HEK293 (cell line): ENCODE data around the gene EMC6.

Source experiments
- CTCF ChIA-PET: fragments of 350-600 bp; formaldehyde crosslinking; extraction: SDS; loops from one replicate; lab custom pipeline; 2021; ENCODE audit warnings: antibody characterized with exemption; lab: Yijun Ruan, JAX
- POLR2A ChIA-PET: fragments of 300-600 bp; formaldehyde crosslinking; extraction: SDS; loops from one replicate; lab custom pipeline; 2020; ENCODE audit warnings: antibody characterized with exemption, inconsistent platforms; lab: Yijun Ruan, JAX
- H3K27ac ChIP-seq: fragments of 200-500 bp; sonication (Bioruptor generic); 2 replicates; pipeline ENCODE4 v1.5.1; 2014; ENCODE audit warnings: low read depth, low read length, control low read depth, inconsistent platforms; ENCODE audit errors: extremely low read depth
- H3K36me3 ChIP-seq, 2 experiments: fragments of 200-500 bp in 1 of 2; sonication (Bioruptor generic) in 1 of 2; 1 replicate in 1 of 2; 2 replicates in 1 of 2; pipeline ENCODE4 v1.5.1; 2014 to 2017; ENCODE audit warnings: inconsistent platforms in 2 of 2, low read length in 2 of 2; ENCODE audit not compliant: control insufficient read depth in 2 of 2, insufficient read depth in 1 of 2
- H3K4me1 ChIP-seq: fragments of 200-500 bp; sonication (Bioruptor generic); 2 replicates; pipeline ENCODE4 v1.5.1; 2014; ENCODE audit warnings: mild to moderate bottlenecking, low read length, inconsistent platforms; ENCODE audit not compliant: control insufficient read depth, insufficient read depth
- H3K4me3 ChIP-seq: 2 replicates; pipeline ENCODE4 v1.5.1; 2011; ENCODE audit warnings: low read depth, mild to moderate bottlenecking, control low read depth, low read length, moderate library complexity
- H3K9me3 ChIP-seq: fragments of 200-500 bp; sonication (Bioruptor generic); 2 replicates; pipeline ENCODE4 v1.5.1; 2014; ENCODE audit warnings: low read depth, low read length, inconsistent platforms; ENCODE audit not compliant: control insufficient read depth, insufficient read depth
- ELK4 ChIP-seq: IDR thresholded peaks from 2 replicates; pipeline ENCODE4 v1.6.1; 2011; ENCODE audit warnings: mild to moderate bottlenecking, low read depth, low read length, borderline replicate concordance
- GLI4 ChIP-seq: fragments of 450-650 bp; formaldehyde crosslinking; IDR thresholded peaks from 2 replicates; pipeline ENCODE4 v1.5.1; 2016; ENCODE audit warnings: missing biosample characterization, missing genetic modification characterization
- HOXA7 ChIP-seq: sonication (generic); formaldehyde crosslinking; IDR thresholded peaks from 2 replicates; pipeline ENCODE4 v1.8.1; 2022; ENCODE audit warnings: missing genetic modification reagents, borderline replicate concordance
- HOXC10 ChIP-seq: sonication (generic); formaldehyde crosslinking; IDR thresholded peaks from 2 replicates; pipeline ENCODE4 v1.8.1; 2023; ENCODE audit warnings: mild to moderate bottlenecking, missing genetic modification reagents
- KLF8 ChIP-seq: fragments of 450-650 bp; formaldehyde crosslinking; IDR thresholded peaks from 2 replicates; pipeline ENCODE4 v1.5.1; 2016; ENCODE audit warnings: missing biosample characterization, missing genetic modification characterization
- PATZ1 ChIP-seq: fragments of 450-650 bp; formaldehyde crosslinking; IDR thresholded peaks from 2 replicates; pipeline ENCODE4 v1.5.1; 2016; ENCODE audit warnings: missing biosample characterization, missing genetic modification characterization
- SP3 ChIP-seq: fragments of 450-650 bp; formaldehyde crosslinking; IDR thresholded peaks from 2 replicates; pipeline ENCODE4 v1.5.1; 2016; ENCODE audit warnings: missing biosample characterization, missing genetic modification characterization
- SP7 ChIP-seq: fragments of 450-650 bp; formaldehyde crosslinking; IDR thresholded peaks from 2 replicates; pipeline ENCODE4 v1.5.1; 2016; ENCODE audit warnings: missing biosample characterization, missing genetic modification characterization
- ZBTB6 ChIP-seq: fragments of 450-650 bp; formaldehyde crosslinking; IDR thresholded peaks from 2 replicates; pipeline ENCODE4 v1.5.1; 2017; ENCODE audit warnings: missing biosample characterization, missing genetic modification characterization
- ZBTB7A ChIP-seq: fragments of 450-650 bp; formaldehyde crosslinking; IDR thresholded peaks from 2 replicates; pipeline ENCODE4 v1.5.1; 2016; ENCODE audit warnings: low read depth, missing biosample characterization, missing genetic modification characterization
- ZBTB8A ChIP-seq: fragments of 450-650 bp; formaldehyde crosslinking; IDR thresholded peaks from 2 replicates; pipeline ENCODE4 v1.5.1; 2016; ENCODE audit warnings: missing biosample characterization, missing genetic modification characterization
- ZNF133 ChIP-seq: fragments of 450-650 bp; formaldehyde crosslinking; IDR thresholded peaks from 2 replicates; pipeline ENCODE4 v1.5.1; 2016; ENCODE audit warnings: missing biosample characterization, missing genetic modification characterization
- ZNF16 ChIP-seq: fragments of 450-650 bp; formaldehyde crosslinking; IDR thresholded peaks from 2 replicates; pipeline ENCODE4 v1.5.1; 2016; ENCODE audit warnings: low read depth, missing biosample characterization, missing genetic modification characterization
- ZNF174 ChIP-seq: fragments of 450-650 bp; formaldehyde crosslinking; IDR thresholded peaks from 2 replicates; pipeline ENCODE4 v1.5.0; 2017; ENCODE audit warnings: missing biosample characterization, mild to moderate bottlenecking, missing genetic modification characterization
- ZNF23 ChIP-seq: fragments of 450-650 bp; formaldehyde crosslinking; IDR thresholded peaks from 2 replicates; pipeline ENCODE4 v1.5.1; 2016; ENCODE audit warnings: missing biosample characterization, missing genetic modification characterization, borderline replicate concordance
- ZNF350 ChIP-seq: fragments of 450-650 bp; formaldehyde crosslinking; IDR thresholded peaks from 2 replicates; pipeline ENCODE4 v1.5.0; 2017; ENCODE audit warnings: missing biosample characterization, mild to moderate bottlenecking, missing genetic modification characterization
- ZNF398 ChIP-seq: fragments of 450-650 bp; formaldehyde crosslinking; IDR thresholded peaks from 2 replicates; pipeline ENCODE4 v1.5.1; 2017; ENCODE audit warnings: missing biosample characterization, missing genetic modification characterization
- ZNF645 ChIP-seq: fragments of 450-650 bp; formaldehyde crosslinking; IDR thresholded peaks from 2 replicates; pipeline ENCODE4; 2016; ENCODE audit warnings: missing biosample characterization, missing genetic modification characterization
- ZNF658 ChIP-seq: fragments of 450-650 bp; formaldehyde crosslinking; IDR thresholded peaks from 2 replicates; pipeline ENCODE4; 2016; ENCODE audit warnings: missing biosample characterization, missing genetic modification characterization
- ZNF76 ChIP-seq: fragments of 450-650 bp; formaldehyde crosslinking; IDR thresholded peaks from 2 replicates; pipeline ENCODE4; 2016; ENCODE audit warnings: low read depth, missing biosample characterization, missing genetic modification characterization, borderline replicate concordance
- ZNF768 ChIP-seq: fragments of 450-650 bp; formaldehyde crosslinking; IDR thresholded peaks from 2 replicates; pipeline ENCODE4 v1.5.1; 2018; ENCODE audit warnings: missing biosample characterization, mild to moderate bottlenecking, missing genetic modification characterization
- ZNF776 ChIP-seq: fragments of 450-650 bp; formaldehyde crosslinking; IDR thresholded peaks from 2 replicates; pipeline ENCODE4 v1.5.0; 2017; ENCODE audit warnings: missing biosample characterization, missing genetic modification characterization, borderline replicate concordance
- ZSCAN5A ChIP-seq: fragments of 450-650 bp; formaldehyde crosslinking; IDR thresholded peaks from 2 replicates; pipeline ENCODE4 v1.5.1; 2016; ENCODE audit warnings: missing biosample characterization, missing genetic modification characterization

EMC6 gene

GRCh38 chr17:3695723-3696411 is 27.3 kb downstream of the EMC6 start, which contains the start of gene P2RX5 (continued):
- TF ChIP-seq ZBTB7A (0 out of 2 replicates have a peak, but pooled peaks have one; percentile 48), ZNF768 (tag by site-specific recombination) (no peak), ZBTB8A (peak; percentile 52; the same call in 1 of the 2 replicates), ZNF23 (tag by site-specific recombination) (no peak), ZNF350 (tag by site-specific recombination) (no peak), ZNF76 (tag by site-specific recombination) (peak; percentile 71; the same call in 1 of the 2 replicates), ZNF174 (tag by site-specific recombination) (no peak), KLF8 (tag by site-specific recombination) (0 out of 2 replicates have a peak, but pooled peaks have one; percentile 22), PATZ1 (peak; percentile 49), ZNF398 (tag by site-specific recombination) (no peak), ZNF16 (tag by site-specific recombination) (no peak), GLI4 (no peak), HOXC10 (CRISPR knock-in tag) (no peak), HOXA7 (no peak), SP7 (tag by site-specific recombination) (0 out of 2 replicates have a peak, but pooled peaks have one; percentile 16), ZBTB6 (tag by site-specific recombination) (no peak), ZNF645 (tag by site-specific recombination) (no peak), SP3 (tag by site-specific recombination) (no peak)

GRCh38 chr17:3697103-3697476 is 28.5 kb downstream of the EMC6 start:
- TF ChIP-seq ZSCAN5A = no peak
- TF ChIP-seq ZNF776 = no peak
- no peak for TF ChIP-seq ELK4
- no peak for TF ChIP-seq ZNF658 (tag by site-specific recombination)
- TF ChIP-seq ZNF133 (tag by site-specific recombination) = no peak
- H3K4me3 ChIP-seq = no peak overlapping the region
- H3K4me1 ChIP-seq = no peaks in the 10 kb centered on the region; the same call in 1 of the 2 replicates
- ChIA-PET CTCF (interaction anchor here (0.6 kb wide), 1 partner anchor 27 kb away, joined by 3 read pairs; the partner anchor contains the start of gene HASPIN), POLR2A (interaction anchor here (2.0 kb wide), 1 partner anchor 27 kb away, joined by 4 read pairs; the partner anchor contains the start of gene HASPIN)
- no peaks in the 10 kb centered on the region for H3K9me3 ChIP-seq
- peaks cover 0 to 2% of the 10 kb centered on the region in 2 experiments; a peak in 2 of 3 replicates for H3K36me3 ChIP-seq
- no peak overlapping the region for H3K27ac ChIP-seq
